22Rv1 (cell line): ENCODE results near the gene LRMDA.

Experiments used
- CTCF ChIP-seq: fragments of 450-650 bp; IDR thresholded peaks from 2 replicates; pipeline ENCODE4 v1.5.1; 2017; ENCODE audit warnings: mild to moderate bottlenecking
- ZFX ChIP-seq: fragments of 450-650 bp; IDR thresholded peaks from 2 replicates; pipeline ENCODE4 v1.6.1; 2017; ENCODE audit warnings: antibody characterized with exemption, borderline replicate concordance

- no peak for TF ChIP-seq CTCF
- no peak for TF ChIP-seq ZFX
Measured at GRCh38 chr10:75497997-75498883, 66.8 kb downstream of the LRMDA start.
